ENCODE measurements around the gene UQCC3. TPM values are rescaled to one million over a fixed set of nuclear protein-coding genes. Genes with fewer than 3 reads are reported as not detected.

Gene UQCC3, protein sequence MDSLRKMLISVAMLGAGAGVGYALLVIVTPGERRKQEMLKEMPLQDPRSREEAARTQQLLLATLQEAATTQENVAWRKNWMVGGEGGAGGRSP
- 10.8 and 22.6 TPM in 2 replicates for total RNA-seq

DNA sequence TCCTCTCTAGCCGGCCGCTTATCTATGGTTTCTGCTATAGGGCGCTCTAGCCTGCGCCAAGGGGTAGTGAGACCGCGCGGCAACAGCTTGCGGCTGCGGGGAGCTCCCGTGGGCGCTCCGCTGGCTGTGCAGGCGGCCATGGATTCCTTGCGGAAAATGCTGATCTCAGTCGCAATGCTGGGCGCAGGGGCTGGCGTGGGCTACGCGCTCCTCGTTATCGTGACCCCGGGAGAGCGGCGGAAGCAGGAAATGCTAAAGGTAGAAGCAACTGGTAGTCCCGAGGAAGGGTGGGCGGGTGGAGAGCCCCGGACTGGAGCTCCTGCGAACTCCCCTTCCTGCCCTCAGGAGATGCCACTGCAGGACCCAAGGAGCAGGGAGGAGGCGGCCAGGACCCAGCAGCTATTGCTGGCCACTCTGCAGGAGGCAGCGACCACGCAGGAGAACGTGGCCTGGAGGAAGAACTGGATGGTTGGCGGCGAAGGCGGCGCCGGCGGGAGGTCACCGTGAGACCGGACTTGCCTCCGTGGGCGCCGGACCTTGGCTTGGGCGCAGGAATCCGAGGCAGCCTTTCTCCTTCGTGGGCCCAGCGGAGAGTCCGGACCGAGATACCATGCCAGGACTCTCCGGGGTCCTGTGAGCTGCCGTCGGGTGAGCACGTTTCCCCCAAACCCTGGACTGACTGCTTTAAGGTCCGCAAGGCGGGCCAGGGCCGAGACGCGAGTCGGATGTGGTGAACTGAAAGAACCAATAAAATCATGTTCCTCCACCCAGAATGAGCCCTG, at the start of gene UQCC3, which contains the start of gene LBHD1:
Gene UQCC3, plus strand, starts transcription at position 66 of the 782 bp plus-strand sequence. Its CDS starts 73 bp downstream, at position 139.
Gene LBHD1, minus strand, starts transcription at position 660 of the 782 bp plus-strand sequence. CDS start 2,236 bp downstream, outside the sequence.

GRCh38 chr11:62645946-62646824, 25.3 kb upstream of the UQCC3 start, which contains the start of gene GANAB:
Gene GANAB, minus strand, starts transcription at chr11:62646613. Its CDS starts 14 bp downstream, at chr11:62646599.

GRCh38 chr11:62665075-62665598, 6.3 kb upstream of the UQCC3 start, which contains the start of the genes C11orf98 and CSKMT:
Gene C11orf98, minus strand, starts transcription at chr11:62665210. Its CDS starts 41 bp downstream, at chr11:62665169.
Gene CSKMT, plus strand, starts transcription at chr11:62665312. Its CDS starts 568 bp downstream, at chr11:62665880.

GRCh38 chr11:62678770-62679696, 7.6 kb downstream of the UQCC3 start, which contains the start of gene UBXN1:
Gene UBXN1, minus strand, starts transcription at chr11:62679073. Its CDS starts 150 bp downstream, at chr11:62678923.

GRCh38 chr11:62689421-62690183, 18.1 kb downstream of the UQCC3 start, which contains the start of gene LRRN4CL:
Gene LRRN4CL, minus strand, starts transcription at chr11:62689530. Its CDS starts 1,022 bp downstream, at chr11:62688508.

DNA sequence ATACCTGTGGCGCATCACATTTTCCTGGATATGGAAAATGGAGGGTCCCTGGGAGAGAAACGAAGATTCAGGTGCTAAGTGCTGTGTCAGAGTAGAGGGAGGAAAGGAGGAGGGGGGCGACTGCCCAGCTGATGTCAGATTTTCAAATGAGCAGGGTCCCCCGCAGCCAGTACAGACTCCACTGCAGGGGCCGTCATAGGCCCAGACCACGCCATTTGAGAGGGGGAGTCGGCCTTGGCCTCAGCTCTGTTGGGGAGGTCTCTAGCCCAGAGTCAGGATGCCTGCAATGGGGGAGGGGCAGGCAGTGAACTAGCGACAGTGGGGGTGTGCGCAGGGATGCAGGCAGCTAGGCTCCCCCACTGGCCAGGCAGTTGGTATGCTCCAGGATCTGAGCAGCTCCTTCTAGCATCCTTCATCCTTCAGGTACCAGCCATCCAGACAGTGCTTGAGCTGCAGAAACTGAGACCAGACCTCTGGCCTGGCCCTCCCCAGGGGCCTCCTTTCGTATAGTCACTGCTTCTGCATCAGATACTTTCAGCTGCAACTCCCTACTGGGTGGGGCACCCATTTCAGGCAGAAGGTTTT, 35.9 kb downstream of the UQCC3 start, which contains the start of the genes BSCL2 and GNG3:
Gene BSCL2, minus strand, starts transcription at position 148 of the 585 bp plus-strand sequence. CDS start 229 bp downstream, outside the sequence.
Gene GNG3, plus strand, starts transcription at position 400 of the 585 bp plus-strand sequence. CDS start 620 bp downstream, outside the sequence.

Other genes with a start within 250 kb of the UQCC3 start
- gene AHNAK, start 124.9 kb upstream of the UQCC3 start, total RNA-seq: 265 and 856 TPM in 2 replicates
- gene EEF1G, start 97.8 kb upstream of the UQCC3 start, total RNA-seq: 1,482 and 1,970 TPM in 2 replicates
- gene TUT1, start 80.2 kb upstream of the UQCC3 start, total RNA-seq: 9.1 and 11.3 TPM in 2 replicates
- gene MTA2, start 69.8 kb upstream of the UQCC3 start, total RNA-seq: 183 and 215 TPM in 2 replicates
- gene EML3, start 58.9 kb upstream of the UQCC3 start, total RNA-seq: 7.9 and 16.2 TPM in 2 replicates
- 1.7 and 1.9 TPM in 2 replicates for gene ROM1, start 58.4 kb upstream of the UQCC3 start, total RNA-seq
- gene B3GAT3, start 49.7 kb upstream of the UQCC3 start, total RNA-seq: 24.9 and 33.7 TPM in 2 replicates
- gene GANAB, start 25.1 kb upstream of the UQCC3 start, total RNA-seq: 195 and 220 TPM in 2 replicates
- 23.6 and 29.2 TPM in 2 replicates for gene INTS5, start 18.4 kb upstream of the UQCC3 start, total RNA-seq
- 21.0 and 61.2 TPM in 2 replicates for gene C11orf98, start 6.5 kb upstream of the UQCC3 start, total RNA-seq
- 5.1 and 14.0 TPM in 2 replicates for gene CSKMT, start 6.4 kb upstream of the UQCC3 start, total RNA-seq
- gene LBHD1, start 594 bp downstream of the UQCC3 start, total RNA-seq: 1.4 and 1.9 TPM in 2 replicates
- 139 and 221 TPM in 2 replicates for gene UBXN1, start 7.4 kb downstream of the UQCC3 start, total RNA-seq
- 0.14 and 1.4 TPM in 2 replicates for gene LRRN4CL, start 17.9 kb downstream of the UQCC3 start, total RNA-seq
- 18.1 and 22.0 TPM in 2 replicates for gene BSCL2, start 35.8 kb downstream of the UQCC3 start, total RNA-seq
- gene GNG3, start 36.0 kb downstream of the UQCC3 start, total RNA-seq: not detected in 2 replicates
- 11.6 and 20.6 TPM in 2 replicates for gene HNRNPUL2, start 55.8 kb downstream of the UQCC3 start, total RNA-seq
- 18.1 and 31.4 TPM in 2 replicates for gene TTC9C, start 56.8 kb downstream of the UQCC3 start, total RNA-seq
- 9.2 and 13.0 TPM in 2 replicates for gene ZBTB3, start 82.5 kb downstream of the UQCC3 start, total RNA-seq
- 55.4 and 87.8 TPM in 2 replicates for gene POLR2G, start 89.9 kb downstream of the UQCC3 start, total RNA-seq
- gene TAF6L, start 99.7 kb downstream of the UQCC3 start, total RNA-seq: 19.1 and 21.2 TPM in 2 replicates
- 24.3 and 35.5 TPM in 2 replicates for gene TMEM179B, start 115.7 kb downstream of the UQCC3 start, total RNA-seq
- gene TMEM223, start 120.3 kb downstream of the UQCC3 start, total RNA-seq: 10.5 and 17.1 TPM in 2 replicates
- gene NXF1, start 133.8 kb downstream of the UQCC3 start, total RNA-seq: 14.0 and 37.4 TPM in 2 replicates
- gene STX5, start 160.4 kb downstream of the UQCC3 start, total RNA-seq: 29.7 and 47.2 TPM in 2 replicates
- not detected in 2 replicates for gene TEX54, start 161.2 kb downstream of the UQCC3 start, total RNA-seq
- 68.5 and 89.2 TPM in 2 replicates for gene WDR74, start 167.9 kb downstream of the UQCC3 start, total RNA-seq
- gene SLC3A2, start 209.2 kb downstream of the UQCC3 start, total RNA-seq: 692 and 1,787 TPM in 2 replicates
- not detected in 2 replicates for gene CHRM1, start 249.7 kb downstream of the UQCC3 start, total RNA-seq